Measurements from ENCODE around the gene DPYSL5.
"Not testable (repeated sequence)": the region's sequence is repeated elsewhere in the genome, so short reads cannot be mapped to it uniquely, and the experiment has no call there.

DPYSL5 gene

GRCh38 chr2:26903676-26904075 is 55.7 kb downstream of the DPYSL5 start:
- DNase-seq: no peak

DNA sequence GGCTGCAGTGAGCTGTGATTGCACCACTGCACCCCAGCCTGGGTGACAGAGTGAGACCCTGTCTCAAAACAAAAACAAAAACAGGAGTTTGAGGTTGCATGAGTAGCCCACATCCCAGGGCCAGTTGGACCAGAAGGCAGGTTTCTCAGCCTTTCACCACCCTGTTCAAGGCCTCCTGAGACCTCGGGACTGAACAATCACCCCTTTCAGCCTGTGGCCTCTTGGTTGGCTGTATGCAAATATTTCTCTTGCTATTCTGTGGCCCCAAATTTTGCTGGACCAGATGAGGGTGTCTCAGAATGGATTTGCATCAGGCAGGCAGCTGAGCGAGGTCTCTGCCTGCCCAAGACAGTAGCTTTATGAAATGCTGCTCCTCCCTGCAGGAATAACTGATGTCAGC is 56.9 kb downstream of the DPYSL5 start:
- no peak for DNase-seq

GRCh38 chr2:26905341-26906198 is 57.6 kb downstream of the DPYSL5 start:
- DNase-seq: no peak

DNA sequence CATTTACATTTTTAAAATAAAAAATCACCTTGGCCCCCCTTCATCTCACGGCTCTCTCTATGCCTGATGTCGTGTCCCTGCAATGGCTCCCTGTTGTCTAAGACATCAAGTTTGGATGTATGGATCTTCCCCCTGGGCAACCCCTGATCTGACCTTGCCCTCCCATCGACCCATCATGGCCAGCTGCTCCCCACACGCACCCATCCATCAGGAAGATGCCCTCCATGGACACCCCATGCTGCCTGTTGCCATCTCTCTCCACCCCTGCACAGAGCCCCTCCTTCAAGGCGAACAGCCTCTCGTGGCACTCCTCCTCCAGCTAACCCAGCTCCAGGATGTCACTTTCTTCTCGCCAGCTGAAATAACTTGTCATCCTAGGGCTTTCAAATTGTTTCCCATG is 59.5 kb downstream of the DPYSL5 start:
- no peak for DNase-seq

DNA sequence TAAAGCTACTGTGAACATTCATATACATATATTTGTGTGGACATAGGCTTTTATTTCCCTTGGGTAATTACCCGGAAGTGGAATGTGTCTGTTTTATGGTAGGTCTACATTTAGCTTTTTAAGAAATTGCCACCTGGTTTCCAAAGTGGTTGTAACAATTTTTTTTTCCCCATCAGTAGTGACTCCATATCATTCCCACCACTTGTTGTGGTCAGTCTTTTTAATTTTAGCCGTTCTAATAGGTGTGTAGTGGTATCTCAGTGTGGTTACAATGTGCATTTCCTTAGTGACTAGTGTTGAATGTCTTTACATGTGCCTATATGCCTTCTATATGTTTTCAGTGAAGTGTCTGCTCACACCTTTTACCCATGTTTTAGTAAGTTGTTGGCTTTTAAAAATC is 62.2 kb downstream of the DPYSL5 start:
- no peak for DNase-seq

GRCh38 chr2:26911911-26912861 is 64.3 kb downstream of the DPYSL5 start:
- no peak for DNase-seq

DNA sequence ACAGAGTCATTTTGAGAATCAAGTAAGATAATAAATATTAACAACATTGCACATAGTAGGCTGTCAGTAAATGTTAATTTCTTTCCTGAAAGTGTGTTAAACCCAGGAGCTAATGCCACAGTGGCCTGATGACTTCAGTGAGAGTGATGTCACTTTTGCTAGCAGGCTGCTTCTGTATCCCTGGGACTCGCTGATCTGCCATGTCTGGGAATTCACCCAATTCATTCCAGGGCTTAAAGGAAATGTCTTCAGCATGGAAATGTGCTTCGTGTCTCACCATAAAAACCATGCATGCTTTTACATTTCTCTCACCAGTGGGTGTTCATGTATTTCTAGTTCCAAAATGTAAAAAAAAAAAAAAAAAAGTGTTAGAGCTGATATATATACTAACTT is 65.7 kb downstream of the DPYSL5 start:
- DNase-seq: no peak

DNA sequence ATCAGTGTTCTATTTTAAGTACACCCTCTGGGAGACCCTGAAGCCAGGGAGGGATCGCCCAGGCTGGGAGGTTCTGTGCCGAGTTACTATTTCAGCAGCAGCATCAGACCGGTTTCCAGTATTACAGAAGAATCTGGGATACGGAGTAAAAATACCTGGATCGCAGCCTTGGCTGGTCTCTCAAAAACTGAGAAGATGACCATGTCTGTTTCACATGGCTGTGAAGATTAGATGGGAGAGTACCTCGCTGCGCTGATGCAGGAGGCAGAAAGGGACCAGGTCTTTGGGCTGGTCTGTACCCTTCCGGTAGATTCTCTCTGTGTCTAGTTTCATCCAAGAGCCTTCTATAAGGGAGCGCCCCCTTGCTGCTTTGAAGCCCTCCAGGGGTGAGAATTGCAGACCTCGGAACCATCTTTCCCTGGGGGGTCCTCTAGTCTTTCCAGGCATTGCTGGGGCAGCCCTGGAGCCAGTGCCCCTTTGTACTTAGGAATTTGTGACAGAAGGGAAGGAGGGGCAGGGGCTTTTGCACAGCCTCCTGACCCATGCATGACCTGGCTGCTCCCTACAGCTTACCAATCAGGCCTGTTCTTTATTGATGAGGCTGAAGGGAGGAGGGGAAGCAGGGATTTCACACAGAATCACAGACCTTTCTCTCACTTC is 66.2 kb downstream of the DPYSL5 start:
- DNase-seq: no peak

DNA sequence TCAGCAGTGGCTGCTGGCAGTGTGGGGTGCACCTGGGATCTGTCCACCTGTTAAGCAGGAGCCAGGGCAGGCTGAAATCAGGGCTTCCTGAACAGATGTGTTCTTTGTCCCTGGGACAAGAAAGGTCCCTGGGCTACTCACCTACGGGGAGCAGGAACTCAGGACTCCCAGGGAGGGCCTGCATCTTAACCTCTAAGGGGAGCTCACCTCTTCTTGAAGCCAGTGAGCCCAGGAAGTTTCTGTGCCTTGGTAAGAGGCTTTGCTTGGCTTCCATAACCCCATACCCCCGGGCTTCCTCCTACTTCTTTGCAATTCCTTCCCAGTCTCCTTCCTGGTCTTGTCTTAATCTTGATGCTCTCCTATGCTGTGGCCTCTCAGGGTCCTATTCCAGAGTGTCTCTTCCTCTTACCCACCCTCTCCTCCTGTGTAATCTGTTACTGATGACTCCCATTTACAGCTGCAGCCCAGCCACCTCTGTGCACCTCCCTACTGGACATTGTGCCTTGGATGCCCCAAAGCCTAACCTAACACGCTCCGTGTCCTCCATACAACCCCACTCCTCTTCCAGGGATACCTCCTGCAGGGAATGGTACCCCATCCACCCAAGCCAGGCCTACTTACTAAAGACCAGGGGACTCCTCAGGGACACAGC is 66.9 kb downstream of the DPYSL5 start:
- no peak for DNase-seq

DNA sequence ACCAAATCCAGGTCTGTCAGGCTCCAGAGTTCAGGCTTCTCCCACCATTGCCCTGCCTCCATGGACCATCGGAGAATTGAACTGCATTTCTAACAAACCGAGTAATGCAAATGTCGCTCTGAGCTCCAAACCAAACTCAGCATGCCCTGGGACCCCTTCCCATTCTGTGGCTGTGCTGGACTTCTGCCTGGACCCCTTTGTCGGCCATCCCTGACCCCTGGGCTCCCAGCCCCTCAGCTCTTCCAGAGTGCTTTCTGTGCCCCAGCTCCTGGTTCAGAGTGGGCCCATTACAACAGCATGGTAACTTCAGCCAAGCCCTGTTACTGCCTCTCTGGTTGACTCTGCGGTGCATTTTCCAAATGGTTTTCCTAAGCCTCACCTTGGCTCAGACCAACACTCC is 67.4 kb downstream of the DPYSL5 start:
- no peak for DNase-seq

DNA sequence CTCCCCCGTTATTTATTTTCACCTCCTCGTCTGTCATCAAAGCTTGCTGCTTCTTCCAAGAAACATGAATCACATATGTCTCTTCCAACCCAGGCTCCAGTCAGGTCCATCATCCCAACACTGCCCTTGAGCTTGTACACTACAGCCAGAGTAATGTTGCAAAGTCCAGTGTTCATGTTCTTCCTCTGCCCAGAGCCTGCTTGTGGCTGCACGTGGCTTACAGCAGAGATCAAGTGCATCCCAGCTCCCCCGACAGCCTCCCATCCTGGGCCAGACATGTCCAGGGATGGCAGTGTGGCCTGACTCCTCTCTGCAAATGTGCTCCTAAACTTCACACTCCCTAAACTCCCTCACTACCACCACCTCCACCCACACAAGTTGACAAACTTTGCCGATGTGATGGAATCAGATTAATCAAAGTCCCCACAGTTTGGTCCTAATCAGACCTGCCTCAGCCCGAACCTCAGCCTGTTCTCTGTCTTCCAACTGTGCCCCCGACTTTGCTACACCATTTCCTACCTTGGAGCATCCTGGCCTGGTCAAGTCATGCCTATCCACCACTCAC is 68.3 kb downstream of the DPYSL5 start:
- no peak for DNase-seq

DNA sequence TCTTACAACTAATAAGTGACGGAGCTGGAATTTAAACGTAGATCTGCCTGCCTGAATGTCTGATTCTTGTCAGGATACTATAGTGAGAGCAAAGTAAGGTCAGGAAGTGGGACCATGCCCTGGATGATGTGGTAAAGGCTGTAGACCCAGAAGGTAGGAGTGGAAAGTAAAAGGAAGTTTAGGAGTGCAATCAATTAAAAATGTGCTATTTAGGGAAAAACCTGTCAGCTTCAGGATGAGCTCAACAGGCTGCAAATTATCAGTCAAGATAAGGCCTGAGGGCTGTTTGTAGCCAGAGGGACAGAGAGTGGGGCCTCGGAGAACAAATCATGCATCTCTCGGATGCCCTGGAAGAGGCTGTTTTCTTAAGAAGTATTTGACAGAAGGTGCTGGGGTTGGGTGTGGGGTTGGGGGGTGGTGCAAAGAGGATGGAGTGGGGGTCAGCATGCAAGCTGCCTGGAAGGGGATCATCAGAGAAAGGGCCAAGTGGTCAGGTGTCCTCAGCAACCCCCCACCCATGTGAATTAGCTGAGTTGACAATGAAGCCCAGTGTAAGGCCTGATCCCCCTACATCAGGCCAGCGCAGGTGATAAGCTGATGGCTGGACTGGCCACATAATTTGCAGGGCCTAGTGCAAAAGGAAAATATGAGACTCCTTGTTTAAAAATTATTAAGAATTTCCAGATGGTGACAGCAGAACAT is 69.4 kb downstream of the DPYSL5 start:
- DNase-seq: no peak

- DNase-seq: no peak
These were observed 73.4 kb downstream of the DPYSL5 start for GRCh38 chr2:26921323-26921722.

GRCh38 chr2:26922405-26923188 is 74.7 kb downstream of the DPYSL5 start:
- DNase-seq: peak; percentile 79

DNA sequence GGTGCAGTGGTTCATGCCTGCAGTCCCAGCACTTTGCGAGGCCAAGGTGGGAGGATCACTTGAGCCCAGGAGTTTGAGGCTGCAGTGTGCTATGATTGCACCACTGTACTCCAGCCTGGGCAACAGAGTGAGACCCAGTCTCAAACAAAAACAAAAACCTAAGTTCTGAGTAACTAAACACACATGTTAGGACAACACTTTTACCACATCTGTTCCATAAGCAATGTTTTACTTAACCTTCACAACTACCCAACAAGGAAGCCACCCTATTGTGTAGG is 75.2 kb downstream of the DPYSL5 start:
- DNase-seq: not testable (repeated sequence)

DNA sequence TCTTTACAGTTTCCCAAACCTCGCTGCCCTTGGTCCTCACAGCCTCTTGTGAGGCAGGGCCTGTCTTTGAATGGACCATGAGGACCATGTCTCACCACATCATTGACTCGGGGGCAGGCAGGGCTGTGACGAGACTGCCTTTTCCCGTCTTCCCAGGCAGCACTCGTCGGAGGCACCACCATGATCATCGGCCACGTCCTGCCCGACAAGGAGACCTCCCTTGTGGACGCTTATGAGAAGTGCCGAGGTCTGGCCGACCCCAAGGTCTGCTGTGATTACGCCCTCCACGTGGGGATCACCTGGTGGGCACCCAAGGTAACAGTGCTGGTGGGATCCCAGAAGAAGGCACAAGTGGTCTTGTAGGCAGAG is 76.8 kb downstream of the DPYSL5 start:
- no peak for DNase-seq

DNA sequence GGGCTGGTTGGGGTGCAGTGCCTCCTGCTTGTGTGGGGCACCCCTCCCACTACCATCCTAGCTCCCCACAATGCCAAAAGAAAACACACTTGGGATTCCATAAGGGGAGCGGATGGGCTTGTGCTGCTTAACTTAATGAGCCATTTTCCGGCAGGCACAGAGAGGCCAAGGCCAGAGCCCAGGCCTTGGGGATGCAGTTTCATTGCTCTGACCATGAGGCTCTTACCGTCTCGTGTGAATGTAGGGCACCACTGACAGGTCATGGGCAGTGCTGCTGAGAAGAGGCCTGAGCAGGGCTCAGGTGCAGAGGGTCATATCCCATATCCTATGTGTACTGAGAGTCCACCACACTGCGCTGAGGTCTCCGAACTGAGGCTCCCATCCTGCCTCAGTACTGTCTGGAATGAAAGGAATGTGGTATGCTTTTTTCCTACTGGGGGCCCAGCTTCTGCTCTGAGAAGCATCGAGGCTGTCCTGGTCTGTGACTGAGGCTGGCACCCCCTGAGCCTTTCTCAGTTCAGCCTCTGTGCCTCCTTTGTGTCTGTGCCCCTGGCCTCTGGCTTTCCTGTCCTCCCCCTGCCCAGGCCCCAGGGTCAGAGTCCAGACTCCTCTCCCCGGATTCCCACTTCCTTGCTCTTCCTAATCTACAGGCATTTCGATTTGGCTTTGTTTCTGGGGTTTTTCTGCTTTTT is 77.3 kb downstream of the DPYSL5 start:
- no peak for DNase-seq

DNA sequence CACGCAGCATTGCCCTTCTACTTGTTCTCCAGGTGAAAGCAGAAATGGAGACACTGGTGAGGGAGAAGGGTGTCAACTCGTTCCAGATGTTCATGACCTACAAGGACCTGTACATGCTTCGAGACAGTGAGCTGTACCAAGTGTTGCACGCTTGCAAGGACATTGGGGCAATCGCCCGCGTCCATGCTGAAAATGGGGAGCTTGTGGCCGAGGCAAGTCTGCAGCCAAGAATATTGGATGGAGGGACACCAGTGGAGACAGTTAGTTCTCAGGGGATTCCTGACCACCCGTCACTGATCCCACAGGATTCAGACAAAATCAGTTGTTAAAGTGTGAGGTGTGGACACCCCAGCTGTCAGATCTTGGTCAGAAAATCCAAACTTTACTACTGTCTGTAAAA is 79.3 kb downstream of the DPYSL5 start:
- DNase-seq: no peak

DNA sequence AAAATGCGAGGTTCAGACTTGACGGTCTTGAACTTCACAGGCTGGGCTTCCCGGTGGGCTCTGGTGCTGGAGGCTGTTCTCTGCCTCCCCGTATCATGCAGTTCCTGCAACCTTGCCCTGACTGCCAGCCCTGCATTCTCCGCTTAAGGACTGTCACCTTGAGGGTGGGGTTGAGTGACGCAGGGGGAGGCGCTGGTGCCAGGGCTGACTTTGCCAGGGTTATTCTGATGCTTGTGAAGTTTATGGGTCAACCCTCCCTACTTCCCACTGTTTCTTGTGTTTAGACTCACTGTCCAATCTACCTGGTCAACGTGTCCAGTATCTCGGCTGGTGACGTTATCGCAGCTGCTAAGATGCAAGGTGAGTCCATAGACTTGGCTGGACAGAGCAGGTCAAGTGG is 85.0 kb downstream of the DPYSL5 start:
- no peak for DNase-seq

- no peak for DNase-seq
These were observed 85.8 kb downstream of the DPYSL5 start for GRCh38 chr2:26933431-26934334.

Data from hematopoietic multipotent progenitor cell treated with erythropoietin and hydrocortisone succinate and interleukin-3 and kit ligand, for 4 days (in vitro differentiated cells).